ENCODE results near the gene RMND1. TPM values are rescaled to one million over a fixed set of nuclear protein-coding genes. Genes with fewer than 3 reads are reported as not detected.

The RMND1 gene
- total and polyA plus RNA-seq, 9 of the 15 experiments (the other 6 are each of a cell fraction or from before 2014, with no cell fraction given): 26.9 to 47.8 (median 36.2) TPM

DNA sequence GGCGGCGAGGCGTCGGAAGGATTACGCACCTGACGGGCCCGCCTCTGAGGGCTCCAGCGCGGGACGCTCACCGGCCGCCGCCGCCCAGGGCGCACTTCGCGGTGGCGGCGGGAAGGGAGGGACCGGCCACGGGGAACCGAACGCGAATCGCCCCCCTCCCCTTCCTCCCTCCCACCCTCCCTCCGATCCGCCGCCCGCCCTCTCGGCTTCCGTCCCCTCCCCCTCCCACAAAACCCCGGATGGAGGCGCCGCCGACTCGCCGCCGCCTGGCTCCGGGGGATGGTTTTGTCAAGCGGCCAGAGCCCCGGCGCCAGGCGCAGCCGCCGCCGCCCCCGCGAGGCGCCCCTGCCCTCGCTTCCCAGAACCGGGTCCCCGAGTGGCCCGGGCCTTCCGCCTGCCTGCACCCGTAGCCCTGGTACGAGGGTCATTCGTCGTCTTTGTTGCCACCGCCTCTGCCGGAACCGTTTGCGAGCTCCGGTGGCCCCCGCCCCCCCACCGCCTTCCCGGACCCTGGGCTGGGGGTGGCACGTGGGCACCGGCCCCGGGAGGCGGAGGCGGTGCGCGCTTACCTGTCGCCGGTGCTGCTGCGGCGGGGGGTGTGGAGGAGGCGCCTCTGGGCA is 61.0 kb downstream of the RMND1 start (continued):
- TF ChIP-seq MBD1 (CRISPR knock-in tag; IDR thresholded peaks at IDR 0.05) (no peak), FOXK1 (CRISPR knock-in tag; IDR thresholded peaks at IDR 0.05; ENCODE audit: borderline replicate concordance) (no peak), POLR2H (tag; IDR thresholded peaks at IDR 0.05; ENCODE audit: low read depth) (peak; percentile 89), RNF2 (IDR thresholded peaks at IDR 0.05) (0 out of 2 replicates have a peak, but pooled peaks have one; percentile 2), CBX8 (IDR thresholded peaks at IDR 0.05; ENCODE audit: borderline replicate concordance, extremely low read depth, low read depth, low read length, poor library complexity, severe bottlenecking) (no peak), KAT2B (IDR thresholded peaks at IDR 0.05; ENCODE audit: low read depth, low read length) (no peak), TGIF2 (CRISPR knock-in tag; IDR thresholded peaks at IDR 0.05) (no peak), ESRRB (CRISPR knock-in tag; IDR thresholded peaks at IDR 0.05; ENCODE audit: borderline replicate concordance) (no peak), ZNF212 (CRISPR knock-in tag; IDR thresholded peaks at IDR 0.05) (no peak), MCM3 (IDR thresholded peaks at IDR 0.05) (no peak), E2F3 (CRISPR knock-in tag; IDR thresholded peaks at IDR 0.05) (peak; percentile 54; the same call in 1 of the 2 replicates), ZNF76 (CRISPR knock-in tag; IDR thresholded peaks at IDR 0.05; ENCODE audit: borderline replicate concordance) (peak; percentile 77; the same call in 1 of the 2 replicates), LEF1 (IDR thresholded peaks at IDR 0.05) (no peak), BCLAF1 (IDR thresholded peaks at IDR 0.05; ENCODE audit: borderline replicate concordance in 1 of 2, control insufficient read depth in 1 of 2, low read depth in 2 of 2, low read length in 1 of 2) (no peak; a peak in 1 of 4 replicates), MAFK (IDR thresholded peaks at IDR 0.05; ENCODE audit: low read length) (no peak)
- TF ChIP-seq, protein P1, sequence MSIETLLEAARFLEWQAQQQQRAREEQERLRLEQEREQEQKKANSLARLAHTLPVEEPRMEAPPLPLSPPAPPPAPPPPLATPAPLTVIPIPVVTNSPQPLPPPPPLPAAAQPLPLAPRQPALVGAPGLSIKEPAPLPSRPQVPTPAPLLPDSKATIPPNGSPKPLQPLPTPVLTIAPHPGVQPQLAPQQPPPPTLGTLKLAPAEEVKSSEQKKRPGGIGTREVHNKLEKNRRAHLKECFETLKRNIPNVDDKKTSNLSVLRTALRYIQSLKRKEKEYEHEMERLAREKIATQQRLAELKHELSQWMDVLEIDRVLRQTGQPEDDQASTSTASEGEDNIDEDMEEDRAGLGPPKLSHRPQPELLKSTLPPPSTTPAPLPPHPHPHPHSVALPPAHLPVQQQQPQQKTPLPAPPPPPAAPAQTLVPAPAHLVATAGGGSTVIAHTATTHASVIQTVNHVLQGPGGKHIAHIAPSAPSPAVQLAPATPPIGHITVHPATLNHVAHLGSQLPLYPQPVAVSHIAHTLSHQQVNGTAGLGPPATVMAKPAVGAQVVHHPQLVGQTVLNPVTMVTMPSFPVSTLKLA (conservative IDR thresholded peaks at IDR 0.05): peak in 1 of 2 experiments; percentile 10; a peak in 1 of 4 replicates

All from K562 (cell line).